Measurements from ENCODE around the gene MPZL1.
"Not testable (repeated sequence)": the region's sequence is repeated elsewhere in the genome, so short reads cannot be mapped to it uniquely, and the experiment has no call there.

MPZL1 gene

GRCh38 chr1:167739752-167740151 is 18.0 kb downstream of the MPZL1 start:
- Histone ChIP-seq H3K27ac (no peak overlapping the region), H3K4me3 (no peak overlapping the region)
- TF ChIP-seq CTCF (IDR thresholded peaks at IDR 0.05), result no peak
- no peak for DNase-seq (ENCODE audit: low spot score)

- H3K27ac ChIP-seq; DNase-seq (ENCODE audit: low spot score); H3K4me3 ChIP-seq: not testable (repeated sequence)
Measured at GRCh38 chr1:167741103-167741502, 19.3 kb downstream of the MPZL1 start.

GRCh38 chr1:167742392-167743057 is 20.7 kb downstream of the MPZL1 start:
- not testable (repeated sequence) for DNase-seq (ENCODE audit: low spot score); H3K4me3 ChIP-seq; H3K27ac ChIP-seq

- no peak overlapping the region for H3K4me3 ChIP-seq
- H3K27ac ChIP-seq, result no peak overlapping the region
- no peak for TF ChIP-seq CTCF (IDR thresholded peaks at IDR 0.05)
- no peak for DNase-seq (ENCODE audit: low spot score)
Measured at GRCh38 chr1:167744901-167745300, 23.1 kb downstream of the MPZL1 start.

- H3K27ac ChIP-seq, result no peak overlapping the region
- TF ChIP-seq CTCF (IDR thresholded peaks at IDR 0.05), result no peak
- H3K4me3 ChIP-seq, result no peak overlapping the region
- DNase-seq (ENCODE audit: low spot score), result no peak
Measured at GRCh38 chr1:167746013-167746672, 24.4 kb downstream of the MPZL1 start.

GRCh38 chr1:167746988-167747655 is 25.3 kb downstream of the MPZL1 start:
- H3K4me3 ChIP-seq, result no peak overlapping the region
- no peak overlapping the region for H3K27ac ChIP-seq
- TF ChIP-seq CTCF (IDR thresholded peaks at IDR 0.05), result no peak
- no peak for DNase-seq (ENCODE audit: low spot score)

GRCh38 chr1:167747988-167748387 is 26.2 kb downstream of the MPZL1 start:
- no peak for DNase-seq (ENCODE audit: low spot score)
- TF ChIP-seq CTCF (IDR thresholded peaks at IDR 0.05), result no peak
- Histone ChIP-seq H3K4me3 (no peak overlapping the region), H3K27ac (no peak overlapping the region)

- no peak overlapping the region for H3K4me3 ChIP-seq
- DNase-seq (ENCODE audit: low spot score), result no peak
- no peak for TF ChIP-seq CTCF (IDR thresholded peaks at IDR 0.05)
- no peak overlapping the region for H3K27ac ChIP-seq
Measured at GRCh38 chr1:167748906-167749305, 27.1 kb downstream of the MPZL1 start.

All from coronary artery (tissue), 2 donors.